Fibroblast of skin of back (primary cell): ENCODE data around the gene SEMA3F.

ENCODE experiments used
- DNase-seq: peaks from one replicate; pipeline ENCODE4 v3.0.0-alpha.2; 2013

The SEMA3F gene

DNA sequence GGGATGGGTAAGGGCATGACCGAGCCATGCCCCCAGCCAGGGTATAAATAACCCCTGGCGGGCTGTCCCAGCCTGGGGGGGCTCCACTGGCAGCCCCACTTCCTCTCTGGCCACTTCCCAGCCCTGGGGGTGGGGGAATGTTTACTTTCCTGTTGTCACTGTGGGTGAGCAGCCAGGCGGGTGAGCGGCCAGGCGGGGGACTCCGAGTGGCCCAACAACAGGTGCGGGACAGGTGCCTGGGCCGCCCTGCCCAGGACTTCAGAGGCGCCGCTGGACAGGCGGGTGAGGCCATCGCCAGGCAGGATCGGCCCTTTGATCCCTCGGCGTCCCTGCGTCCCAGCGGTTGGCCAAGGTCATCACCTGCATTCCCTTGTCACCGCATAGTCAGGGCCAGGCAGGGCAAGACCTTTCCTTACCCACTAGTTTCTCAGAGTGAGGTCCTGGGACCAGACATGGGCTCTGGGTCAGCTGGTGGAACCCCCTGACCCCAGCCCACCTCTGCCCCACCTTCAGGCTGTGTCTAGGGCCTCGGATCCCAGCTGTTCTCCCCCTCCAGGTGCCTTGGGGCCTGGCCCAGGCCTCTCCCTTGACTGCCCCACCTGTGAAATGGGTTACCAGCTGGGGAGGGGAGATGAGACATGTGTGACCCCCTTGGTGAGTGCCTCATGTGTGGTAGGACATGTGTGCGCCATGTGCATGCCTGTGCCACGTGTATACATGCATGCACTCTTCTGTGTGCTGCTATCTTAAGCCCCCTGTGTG, 16.6 kb downstream of the SEMA3F start:
- DNase-seq, result no peak

DNA sequence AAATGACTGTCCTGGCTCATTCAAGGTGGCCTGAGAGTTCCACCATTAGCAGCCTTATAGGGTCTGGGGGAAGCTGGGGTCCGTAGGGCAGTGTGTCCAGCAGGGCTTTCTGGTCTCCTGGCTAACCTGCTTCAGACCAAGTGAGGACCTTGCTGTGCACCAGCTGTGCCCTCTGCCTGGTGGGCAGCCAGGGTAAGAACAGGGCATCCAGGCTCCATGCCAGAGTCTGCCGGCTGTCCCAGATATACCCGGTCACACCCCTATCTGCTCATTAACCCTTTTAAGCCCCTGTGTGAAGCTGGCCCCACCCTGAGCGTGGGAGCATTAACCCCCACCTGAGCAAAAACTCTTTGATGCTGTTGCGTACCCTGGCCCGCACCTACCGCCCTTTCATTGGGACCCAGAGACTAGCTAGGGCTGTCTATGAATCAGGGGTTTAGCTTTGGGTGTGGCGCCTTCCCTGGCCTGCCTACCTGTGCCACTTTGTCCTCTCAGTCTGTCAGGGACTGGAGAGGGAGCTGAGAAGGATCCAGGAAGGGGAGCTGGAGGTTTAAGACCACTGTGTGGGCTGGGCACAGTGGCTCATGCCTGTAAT, 17.6 kb downstream of the SEMA3F start:
- DNase-seq, result no peak

DNA sequence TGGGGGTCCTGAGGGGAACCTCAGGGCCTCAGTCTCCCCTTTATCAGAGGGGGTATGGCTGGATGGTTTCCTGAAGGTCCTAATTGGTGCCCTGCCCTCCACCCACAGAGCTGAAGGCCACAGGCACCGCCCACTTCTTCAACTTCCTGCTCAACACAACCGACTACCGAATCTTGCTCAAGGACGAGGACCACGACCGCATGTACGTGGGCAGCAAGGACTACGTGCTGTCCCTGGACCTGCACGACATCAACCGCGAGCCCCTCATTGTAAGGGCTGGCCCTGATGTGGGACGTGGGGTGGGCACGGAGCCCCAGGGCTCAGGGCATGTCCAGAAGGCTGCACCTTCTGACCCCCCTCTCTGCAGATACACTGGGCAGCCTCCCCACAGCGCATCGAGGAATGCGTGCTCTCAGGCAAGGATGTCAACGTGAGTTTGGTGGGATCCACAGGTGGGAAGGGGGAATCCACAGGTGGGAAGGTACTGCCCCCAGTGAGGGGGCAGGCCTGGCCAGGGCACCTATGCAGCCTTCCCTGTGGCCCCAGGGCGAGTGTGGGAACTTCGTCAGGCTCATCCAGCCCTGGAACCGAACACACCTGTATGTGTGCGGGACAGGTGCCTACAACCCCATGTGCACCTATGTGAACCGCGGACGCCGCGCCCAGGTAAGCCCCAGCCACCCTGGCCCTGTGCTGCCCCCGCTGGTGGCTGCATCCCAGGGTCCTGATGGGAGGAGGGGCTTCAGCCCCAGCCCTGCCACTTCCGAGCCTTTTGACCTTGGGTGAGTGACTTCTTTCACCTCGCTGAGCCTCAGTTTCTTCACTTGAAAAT, 18.8 kb downstream of the SEMA3F start:
- no peak for DNase-seq

DNA sequence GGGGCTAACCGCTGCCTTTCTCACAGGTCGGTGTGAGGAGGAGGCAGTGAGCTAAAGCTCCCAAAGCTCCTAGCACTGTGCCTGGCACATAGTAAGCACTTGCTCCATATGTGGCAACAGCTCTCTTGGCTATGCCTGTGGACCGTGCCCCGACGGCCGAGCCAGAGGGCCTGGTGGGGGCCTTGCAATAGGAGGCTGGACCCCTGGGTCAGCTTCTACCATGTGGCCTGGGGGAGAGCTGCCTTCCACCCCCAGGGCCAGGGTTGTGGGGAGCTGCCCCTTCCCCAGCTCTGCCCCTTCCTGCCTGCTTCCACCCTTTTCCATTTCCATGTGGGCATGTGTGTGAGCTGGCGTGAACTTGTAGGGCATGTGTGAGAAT, 19.4 kb downstream of the SEMA3F start:
- no peak for DNase-seq

DNA sequence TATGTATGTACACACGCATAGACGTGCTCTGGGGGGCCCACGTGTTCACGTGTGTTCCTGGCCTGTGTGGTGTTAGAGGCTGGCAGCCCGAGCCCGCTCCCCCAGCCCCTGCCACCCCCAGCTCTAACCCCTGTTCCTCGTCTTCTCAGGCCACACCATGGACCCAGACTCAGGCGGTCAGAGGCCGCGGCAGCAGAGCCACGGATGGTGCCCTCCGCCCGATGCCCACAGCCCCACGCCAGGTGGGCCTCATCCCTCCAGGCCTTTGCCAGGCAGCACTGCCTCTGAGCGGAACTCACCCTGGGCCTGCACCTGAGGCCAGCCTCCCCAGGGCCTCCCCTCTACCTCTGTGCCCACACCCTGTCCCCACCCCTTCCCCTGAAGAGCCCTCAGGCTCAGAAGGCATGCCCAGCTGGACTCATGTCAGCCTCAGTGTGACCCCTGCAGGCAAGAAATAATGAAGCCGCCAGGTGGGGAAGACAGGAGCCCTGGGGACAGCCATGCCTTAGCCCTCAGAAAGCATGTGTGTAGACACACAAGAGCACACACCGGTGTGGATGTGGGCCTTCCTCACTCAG, 19.9 kb downstream of the SEMA3F start:
- DNase-seq, result no peak

DNA sequence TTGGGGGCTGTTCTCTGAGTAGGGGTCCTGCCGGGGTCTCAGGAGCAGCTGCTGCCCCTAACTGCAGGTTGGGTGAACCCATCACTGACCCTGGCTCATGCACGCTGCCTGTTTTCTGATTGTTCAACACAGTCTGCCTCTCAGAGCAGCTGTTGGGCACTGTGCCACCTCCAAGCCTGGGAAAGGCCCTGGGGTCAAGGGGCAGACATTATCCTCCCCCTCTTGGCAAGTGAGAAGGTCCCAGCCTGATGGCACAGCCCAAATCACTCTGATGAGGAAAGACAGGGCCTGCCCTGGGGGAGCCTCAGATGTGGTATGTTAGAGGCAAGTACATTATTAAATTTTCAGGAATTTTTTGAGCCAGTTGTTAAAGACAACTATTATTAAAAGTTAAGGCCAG, 22.2 kb downstream of the SEMA3F start:
- no peak for DNase-seq

DNA sequence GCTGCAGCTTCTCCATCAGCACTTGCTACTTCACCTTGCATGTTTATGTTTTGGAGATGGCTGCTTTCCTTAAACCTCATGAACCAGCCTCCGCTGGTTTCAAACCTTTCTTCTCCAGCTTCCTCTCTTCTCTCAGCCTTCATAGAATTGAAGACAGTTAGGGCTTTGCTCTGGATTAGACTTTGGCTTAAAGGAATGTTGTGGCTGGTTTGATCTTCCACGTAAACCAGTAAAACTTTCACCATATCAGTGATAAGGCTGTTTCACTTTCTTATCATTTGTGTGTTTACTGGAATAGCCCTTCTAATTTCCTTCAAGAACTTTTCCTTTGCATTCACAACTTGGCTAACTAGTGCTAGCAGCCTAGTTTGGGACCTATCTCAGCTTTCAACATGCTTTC, 24.6 kb downstream of the SEMA3F start:
- no peak for DNase-seq

DNA sequence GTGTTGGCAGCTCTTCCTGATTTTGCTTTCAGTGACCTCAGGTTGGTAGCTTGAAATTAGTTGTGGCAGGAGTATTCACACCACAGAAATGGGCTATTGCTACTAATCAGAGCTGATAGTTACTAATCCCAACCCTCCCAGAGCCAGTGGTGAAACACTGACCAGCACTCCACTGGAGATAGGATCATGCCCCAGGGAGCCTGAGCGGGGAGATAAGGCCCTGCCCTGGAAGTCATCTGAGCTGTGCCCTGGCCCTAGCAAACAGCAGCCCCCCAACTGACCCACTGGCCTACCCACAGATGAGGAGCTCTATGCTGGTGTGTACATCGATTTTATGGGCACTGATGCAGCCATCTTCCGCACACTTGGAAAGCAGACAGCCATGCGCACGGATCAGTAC, 26.9 kb downstream of the SEMA3F start:
- no peak for DNase-seq

DNA sequence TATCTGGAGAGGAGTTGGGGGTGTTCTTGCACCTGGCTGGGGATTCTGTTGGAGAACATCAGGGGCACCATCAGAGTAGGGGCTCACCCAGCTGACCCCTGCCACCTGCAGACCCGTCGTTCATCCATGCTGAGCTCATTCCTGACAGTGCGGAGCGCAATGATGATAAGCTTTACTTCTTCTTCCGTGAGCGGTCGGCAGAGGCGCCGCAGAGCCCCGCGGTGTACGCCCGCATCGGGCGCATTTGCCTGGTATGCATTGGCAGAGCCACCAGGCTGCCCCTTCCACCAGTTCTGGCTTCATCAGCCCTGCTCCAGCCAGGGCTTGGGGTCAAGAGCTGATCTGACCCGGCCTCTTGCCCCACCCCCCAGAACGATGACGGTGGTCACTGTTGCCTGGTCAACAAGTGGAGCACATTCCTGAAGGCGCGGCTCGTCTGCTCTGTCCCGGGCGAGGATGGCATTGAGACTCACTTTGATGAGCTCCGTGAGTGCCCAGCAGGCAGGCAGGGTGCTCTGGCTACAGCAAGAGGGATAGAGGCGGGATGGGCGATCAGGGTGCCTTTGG, 27.5 kb downstream of the SEMA3F start:
- DNase-seq, result no peak

DNA sequence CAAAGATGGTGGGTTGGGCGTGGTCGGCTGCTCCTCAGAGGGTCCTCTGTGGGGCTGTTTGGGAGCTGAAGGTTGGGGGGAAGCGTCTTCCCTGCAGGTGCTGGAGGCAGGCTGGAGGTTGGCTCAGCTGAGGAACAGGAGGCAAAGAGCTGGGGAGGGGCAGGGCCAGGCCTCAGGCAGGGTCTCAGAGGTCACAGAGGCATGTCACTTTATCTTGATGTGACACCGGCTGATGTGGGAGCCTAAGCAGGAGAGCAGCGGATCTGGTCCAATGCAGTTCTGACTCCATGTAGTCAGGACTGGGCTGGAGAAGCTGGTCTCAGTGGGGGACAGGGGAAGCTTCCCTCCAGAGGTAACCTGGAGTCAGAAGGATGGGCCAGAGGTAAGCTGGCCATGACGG, 28.6 kb downstream of the SEMA3F start:
- DNase-seq, result no peak

DNA sequence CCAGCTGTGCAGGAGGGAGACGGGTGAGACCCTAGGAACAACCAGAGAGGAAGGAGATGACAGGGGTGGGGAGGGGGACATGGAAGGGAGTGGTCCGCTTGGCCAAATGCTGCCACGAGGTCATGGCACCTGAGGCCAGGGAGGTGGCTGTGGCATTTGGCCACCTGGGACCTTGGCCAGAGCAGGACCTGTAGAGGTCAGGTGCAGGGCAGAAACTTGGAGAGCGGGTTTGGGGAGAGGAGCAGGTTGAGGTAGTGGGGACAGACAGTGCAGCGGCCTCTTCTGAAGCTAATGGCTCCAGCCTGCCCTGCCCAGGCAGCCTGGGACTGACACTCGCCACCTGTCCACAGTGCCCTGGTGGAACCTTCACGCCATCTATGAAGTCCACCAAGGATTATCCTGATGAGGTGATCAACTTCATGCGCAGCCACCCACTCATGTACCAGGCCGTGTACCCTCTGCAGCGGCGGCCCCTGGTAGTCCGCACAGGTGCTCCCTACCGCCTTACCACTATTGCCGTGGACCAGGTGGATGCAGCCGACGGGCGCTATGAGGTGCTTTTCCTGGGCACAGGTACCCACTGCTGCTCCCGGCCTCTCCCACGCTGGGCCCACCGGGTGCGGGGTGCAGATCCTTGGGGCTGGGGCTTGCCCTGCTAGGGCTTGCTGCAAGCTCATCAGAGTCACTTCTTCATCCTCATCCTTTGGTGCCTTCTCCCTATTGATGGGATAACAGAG, 29.3 kb downstream of the SEMA3F start:
- DNase-seq, result no peak

DNA sequence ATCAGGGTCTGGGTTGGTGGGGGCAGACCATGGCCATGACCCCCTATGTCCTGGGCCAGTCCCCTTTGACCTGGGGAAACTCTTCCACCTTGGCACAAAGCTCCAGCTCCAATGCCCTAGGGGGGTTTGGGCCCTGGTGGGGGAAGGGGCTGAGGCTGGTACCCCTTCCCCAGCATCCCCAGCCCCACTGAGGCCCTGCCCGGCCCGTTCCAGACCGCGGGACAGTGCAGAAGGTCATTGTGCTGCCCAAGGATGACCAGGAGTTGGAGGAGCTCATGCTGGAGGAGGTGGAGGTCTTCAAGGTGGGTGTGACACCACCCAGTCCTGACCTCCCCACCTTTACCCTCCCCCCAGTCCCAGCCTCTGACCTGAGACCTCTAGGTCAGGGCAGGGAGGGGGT, 30.1 kb downstream of the SEMA3F start:
- no peak for DNase-seq

DNA sequence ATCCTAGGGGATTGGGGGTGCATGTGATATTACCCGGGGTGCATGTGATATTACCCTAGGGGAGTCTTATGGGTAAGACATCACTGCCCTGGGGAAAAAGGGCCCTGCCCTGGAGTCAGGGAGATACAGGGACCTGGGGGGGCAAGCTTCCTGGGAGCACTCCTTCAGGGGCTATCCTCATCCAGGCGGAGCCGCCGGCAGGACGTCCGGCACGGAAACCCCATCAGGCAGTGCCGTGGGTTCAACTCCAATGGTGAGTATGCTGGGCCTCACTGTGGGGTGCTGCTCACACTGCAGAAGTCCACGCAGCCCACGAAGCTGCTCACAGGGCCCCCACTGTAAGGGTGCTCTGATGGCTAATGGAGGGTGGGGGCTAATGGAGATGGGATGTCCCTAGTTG, 31.0 kb downstream of the SEMA3F start:
- no peak for DNase-seq

DNA sequence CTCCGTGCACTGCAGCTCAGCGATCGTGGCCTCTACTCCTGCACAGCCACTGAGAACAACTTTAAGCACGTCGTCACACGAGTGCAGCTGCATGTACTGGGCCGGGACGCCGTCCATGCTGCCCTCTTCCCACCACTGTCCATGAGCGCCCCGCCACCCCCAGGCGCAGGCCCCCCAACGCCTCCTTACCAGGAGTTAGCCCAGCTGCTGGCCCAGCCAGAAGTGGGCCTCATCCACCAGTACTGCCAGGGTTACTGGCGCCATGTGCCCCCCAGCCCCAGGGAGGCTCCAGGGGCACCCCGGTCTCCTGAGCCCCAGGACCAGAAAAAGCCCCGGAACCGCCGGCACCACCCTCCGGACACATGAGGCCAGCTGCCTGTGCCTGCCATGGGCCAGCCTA, 32.6 kb downstream of the SEMA3F start:
- no peak for DNase-seq

DNA sequence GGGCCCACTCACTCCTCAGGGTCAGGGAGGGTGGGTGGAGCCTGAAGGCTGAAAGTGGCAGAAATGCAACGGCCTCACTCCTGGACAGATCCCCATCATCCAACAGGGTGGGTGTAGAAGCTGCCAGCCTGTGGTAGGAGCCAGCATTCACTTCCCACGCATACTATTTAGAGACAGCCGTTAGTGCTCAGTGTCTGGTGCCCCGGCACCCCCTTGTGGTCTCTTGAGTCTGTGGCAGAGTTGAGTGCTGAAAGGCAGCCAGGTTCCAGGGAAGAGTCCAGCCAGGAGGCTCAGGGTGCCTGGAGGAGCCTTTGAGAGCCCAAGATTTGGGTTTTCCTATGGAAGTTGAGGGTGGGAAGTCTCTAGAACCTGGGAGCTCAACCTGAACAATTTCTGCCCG, 34.1 kb downstream of the SEMA3F start:
- DNase-seq, result peak; percentile 78

DNA sequence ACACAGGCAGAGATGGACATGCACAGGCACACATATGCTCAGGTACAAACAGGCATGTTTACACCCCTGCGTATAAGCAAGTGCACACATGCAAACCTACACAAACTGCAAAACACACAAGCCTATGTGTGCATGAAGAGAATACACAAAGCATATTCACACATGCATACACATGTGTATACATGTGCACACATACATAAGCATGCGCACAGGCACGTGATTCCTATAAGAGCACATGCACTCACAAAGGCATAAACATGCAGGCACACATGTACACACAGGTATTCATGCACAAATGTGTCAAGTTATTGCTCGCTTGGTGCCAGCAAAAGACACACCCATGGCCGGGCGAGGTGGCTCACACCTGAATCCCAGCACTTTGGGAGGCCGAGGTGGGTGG, 34.9 kb downstream of the SEMA3F start:
- no peak for DNase-seq

DNA sequence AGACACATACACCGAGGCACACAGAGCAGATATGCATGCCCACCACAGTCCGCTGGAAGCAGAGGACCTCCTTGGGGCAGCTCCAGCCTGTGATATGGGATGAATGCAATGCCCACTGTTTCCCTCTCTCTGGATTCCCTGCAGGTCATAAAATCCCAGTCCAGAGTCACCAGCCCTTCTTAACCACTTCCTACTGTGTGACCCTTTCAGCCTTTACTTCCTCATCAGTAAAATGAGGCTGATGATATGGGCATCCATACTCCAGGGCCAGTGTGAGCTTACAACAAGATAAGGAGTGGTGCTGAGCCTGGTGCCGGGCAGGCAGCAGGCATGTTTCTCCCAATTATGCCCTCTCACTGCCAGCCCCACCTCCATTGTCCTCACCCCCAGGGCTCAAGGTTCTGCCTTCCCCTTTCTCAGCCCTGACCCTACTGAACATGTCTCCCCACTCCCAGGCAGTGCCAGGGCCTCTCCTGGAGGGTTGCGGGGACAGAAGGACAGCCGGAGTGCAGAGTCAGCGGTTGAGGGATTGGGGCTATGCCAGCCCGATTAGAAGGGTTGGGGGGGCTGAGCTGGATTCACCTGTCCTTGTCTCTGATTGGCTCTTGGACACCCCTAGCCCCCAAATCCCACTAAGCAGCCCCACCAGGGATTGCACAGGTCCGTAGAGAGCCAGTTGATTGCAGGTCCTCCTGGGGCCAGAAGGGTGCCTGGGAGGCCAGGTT, 36.0 kb downstream of the SEMA3F start, which contains the start of gene GNAT1:
TSS of gene GNAT1 (plus strand) at position 675 of the 725 bp plus-strand sequence. CDS start 116 bp downstream, outside the sequence.
- no peak for DNase-seq

DNA sequence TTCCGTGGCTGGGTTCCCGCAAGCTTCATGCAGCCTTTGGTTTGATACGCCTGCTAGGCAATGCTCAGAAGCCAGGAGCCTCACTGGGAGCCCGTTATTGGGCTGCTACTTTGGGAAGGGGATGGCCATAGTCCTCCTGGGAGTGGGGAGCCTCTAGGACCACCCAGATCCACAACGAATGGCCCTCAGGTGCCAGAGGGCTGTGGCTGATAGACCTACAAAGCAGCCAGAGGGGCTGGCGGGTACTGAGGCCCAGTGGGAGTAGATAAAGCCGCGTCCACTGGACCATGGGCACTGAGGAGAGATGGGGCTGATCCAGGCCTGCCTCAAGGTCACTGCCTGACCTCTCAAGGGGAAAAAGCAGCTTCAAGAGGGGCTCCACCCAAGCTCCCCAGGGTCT, 37.0 kb downstream of the SEMA3F start:
- no peak for DNase-seq

DNA sequence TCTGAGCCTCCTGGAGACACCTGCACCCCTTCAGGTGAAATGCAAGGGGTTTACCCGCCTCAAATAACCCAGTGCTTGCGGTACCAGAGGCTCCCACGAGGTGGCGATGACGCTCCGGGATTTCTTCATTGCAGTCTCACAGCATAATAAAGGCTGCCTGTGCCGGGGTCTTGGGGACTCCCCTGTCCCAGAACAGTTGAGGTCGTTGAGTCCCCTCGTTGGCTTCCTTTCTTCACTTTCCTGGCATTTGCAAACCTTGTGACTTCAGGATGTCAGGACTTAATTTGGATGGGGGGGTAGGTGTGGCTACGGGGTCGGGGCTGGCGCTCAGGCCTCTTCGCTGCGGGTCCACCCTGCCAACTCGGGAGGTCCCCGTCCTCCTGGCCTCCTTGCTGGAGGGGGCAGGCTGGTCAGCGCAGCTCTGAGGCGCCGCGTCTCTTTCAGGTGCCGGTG, 37.6 kb downstream of the SEMA3F start:
- DNase-seq, result peak; percentile 50

DNA sequence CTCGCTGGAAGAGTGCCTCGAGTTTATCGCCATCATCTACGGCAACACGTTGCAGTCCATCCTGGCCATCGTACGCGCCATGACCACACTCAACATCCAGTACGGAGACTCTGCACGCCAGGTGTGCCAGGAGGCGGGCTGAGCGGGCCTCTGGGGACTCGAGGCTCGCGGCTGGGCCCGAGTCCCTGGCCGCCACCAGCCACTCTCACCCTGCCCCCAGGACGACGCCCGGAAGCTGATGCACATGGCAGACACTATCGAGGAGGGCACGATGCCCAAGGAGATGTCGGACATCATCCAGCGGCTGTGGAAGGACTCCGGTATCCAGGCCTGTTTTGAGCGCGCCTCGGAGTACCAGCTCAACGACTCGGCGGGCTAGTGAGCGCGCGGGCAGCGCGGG, 38.2 kb downstream of the SEMA3F start:
- no peak for DNase-seq

DNA sequence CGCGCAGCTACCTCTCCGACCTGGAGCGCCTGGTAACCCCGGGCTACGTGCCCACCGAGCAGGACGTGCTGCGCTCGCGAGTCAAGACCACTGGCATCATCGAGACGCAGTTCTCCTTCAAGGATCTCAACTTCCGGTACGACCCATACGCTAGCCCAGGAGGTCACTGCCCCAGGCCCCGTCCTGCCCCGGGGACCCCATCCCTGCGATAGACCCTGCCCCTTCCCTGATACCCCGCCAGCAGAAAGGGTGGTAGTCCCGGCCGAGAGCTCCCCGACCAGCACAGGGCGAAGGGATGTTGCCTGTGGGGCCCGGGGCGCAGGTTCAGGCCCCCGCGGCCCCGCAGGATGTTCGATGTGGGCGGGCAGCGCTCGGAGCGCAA, 38.6 kb downstream of the SEMA3F start:
- DNase-seq, result no peak
